Stimulated activated CD4-positive, alpha-beta T cell treated with anti-CD3 and anti-CD28 coated beads, Interleukin-1b, Interleukin-23, amount 100 ng/mL, for 24 hours (primary cell): Measurements from ENCODE around the gene OR1F1.
"Not testable (repeated sequence)": the region's sequence is repeated elsewhere in the genome, so short reads cannot be mapped to it uniquely, and the experiment has no call there.

Experiments used
- DNase-seq, 4 experiments: peaks; one replicate each; pipeline ENCODE4 v3.0.0-alpha.2; 2020; ENCODE audit warnings: low read depth in 4 of 4, low spot score in 1 of 4

The OR1F1 gene

GRCh38 chr16:3187798-3188674, at the start of gene OR1F1:
OR1F1 (plus strand) TSS chr16:3188204.
- DNase-seq, result peak in 2 of 4 experiments; percentile 70

GRCh38 chr16:3138342-3138741, 49.7 kb upstream of the OR1F1 start:
- DNase-seq, result no peak

DNA sequence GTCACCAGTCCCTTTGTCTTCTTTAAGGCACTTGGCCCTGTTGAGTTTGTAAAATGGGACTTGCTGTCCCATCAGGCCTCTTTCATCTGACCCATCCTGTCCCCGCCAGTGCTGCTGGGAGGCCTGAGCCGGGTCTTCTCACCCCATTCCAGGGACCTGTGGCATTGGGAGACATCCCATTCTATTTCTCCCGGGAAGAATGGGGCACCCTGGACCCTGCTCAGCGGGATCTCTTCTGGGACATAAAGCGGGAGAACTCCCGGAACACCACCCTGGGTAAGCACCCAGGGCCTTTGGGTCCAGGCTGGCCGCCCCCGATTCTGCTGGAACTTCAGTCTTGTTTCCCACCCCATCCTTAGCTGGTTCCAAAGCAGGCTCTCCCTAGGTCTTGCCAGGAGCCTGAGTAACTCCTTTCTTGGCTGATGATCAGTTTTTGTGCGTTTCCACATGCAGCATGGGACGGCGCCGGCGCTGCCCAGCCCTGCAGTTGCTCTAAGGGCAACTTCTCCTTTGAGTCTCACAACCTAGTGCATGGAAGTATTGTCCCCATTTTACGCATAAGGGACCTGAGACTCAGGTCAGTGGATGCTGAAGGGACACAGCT, 49.1 kb upstream of the OR1F1 start:
- DNase-seq, result no peak

GRCh38 chr16:3139561-3139960, 48.4 kb upstream of the OR1F1 start:
- DNase-seq, result not testable (repeated sequence)

DNA sequence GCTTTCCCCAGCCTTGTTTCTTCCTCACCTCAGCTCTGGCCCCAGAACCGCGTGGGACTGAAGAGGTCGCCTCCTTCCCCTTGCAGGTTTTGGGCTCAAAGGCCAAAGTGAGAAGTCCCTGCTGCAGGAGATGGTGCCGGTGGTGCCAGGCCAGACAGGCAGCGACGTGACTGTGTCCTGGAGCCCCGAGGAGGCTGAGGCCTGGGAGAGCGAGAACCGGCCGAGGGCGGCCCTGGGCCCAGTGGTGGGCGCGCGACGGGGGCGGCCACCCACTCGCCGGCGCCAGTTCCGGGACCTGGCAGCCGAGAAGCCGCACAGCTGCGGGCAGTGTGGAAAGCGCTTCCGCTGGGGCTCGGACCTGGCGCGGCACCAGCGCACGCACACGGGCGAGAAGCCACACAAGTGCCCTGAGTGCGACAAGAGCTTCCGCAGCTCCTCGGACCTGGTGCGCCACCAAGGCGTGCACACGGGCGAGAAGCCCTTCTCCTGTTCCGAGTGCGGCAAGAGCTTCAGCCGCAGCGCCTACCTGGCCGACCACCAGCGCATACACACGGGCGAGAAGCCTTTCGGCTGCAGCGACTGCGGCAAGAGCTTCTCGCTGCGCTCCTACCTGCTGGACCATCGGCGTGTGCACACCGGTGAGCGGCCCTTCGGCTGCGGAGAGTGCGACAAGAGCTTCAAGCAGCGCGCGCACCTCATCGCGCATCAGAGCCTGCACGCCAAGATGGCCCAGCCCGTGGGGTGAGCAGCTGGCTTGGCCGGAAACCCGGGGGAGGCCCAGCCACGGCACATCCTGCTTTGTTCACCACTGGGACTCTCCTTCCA, 47.2 kb upstream of the OR1F1 start:
- DNase-seq, result no peak

- no peak for DNase-seq
Observed at GRCh38 chr16:3141781-3142311, 46.2 kb upstream of the OR1F1 start.

DNA sequence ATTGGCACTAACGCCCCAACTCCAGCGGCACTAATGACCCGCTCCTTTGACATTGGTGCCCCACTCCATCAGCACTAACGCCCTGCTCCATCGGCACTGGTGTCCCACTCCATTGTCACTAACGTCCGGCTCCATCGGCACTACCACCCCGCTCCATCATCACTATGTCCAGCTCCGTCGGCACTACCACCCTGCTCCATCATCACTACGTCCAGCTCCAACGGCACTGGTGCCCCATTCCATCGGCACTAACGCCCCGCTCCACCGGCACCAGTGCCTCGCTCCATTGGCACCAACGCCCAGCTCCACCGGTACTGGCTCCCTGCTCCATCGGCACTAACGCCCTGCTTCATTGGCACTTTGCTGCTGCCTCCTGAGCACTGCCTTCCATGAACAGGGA, 45.7 kb upstream of the OR1F1 start:
- no peak for DNase-seq

DNA sequence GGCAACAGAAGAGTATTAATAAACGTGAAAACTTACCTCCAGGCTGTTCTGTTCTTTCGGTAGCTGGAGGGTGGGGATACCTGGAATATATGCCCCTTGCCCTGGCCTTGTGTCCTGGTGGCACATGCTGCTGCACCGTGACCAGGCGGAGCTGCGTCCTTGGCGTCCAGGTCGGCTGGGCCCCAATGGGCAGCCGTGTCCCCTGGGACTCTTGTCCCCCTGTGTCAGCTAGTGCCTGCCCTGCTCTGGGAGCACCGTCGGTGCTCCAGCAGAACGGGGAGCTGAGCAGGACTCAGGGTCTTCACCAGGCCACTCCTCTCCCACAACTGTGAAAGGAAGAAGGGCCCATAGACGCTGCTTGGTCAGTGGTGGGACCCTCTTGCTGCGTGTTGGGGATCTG, 45.2 kb upstream of the OR1F1 start:
- DNase-seq, result no peak

GRCh38 chr16:3143189-3143588, 44.8 kb upstream of the OR1F1 start:
- DNase-seq, result no peak

DNA sequence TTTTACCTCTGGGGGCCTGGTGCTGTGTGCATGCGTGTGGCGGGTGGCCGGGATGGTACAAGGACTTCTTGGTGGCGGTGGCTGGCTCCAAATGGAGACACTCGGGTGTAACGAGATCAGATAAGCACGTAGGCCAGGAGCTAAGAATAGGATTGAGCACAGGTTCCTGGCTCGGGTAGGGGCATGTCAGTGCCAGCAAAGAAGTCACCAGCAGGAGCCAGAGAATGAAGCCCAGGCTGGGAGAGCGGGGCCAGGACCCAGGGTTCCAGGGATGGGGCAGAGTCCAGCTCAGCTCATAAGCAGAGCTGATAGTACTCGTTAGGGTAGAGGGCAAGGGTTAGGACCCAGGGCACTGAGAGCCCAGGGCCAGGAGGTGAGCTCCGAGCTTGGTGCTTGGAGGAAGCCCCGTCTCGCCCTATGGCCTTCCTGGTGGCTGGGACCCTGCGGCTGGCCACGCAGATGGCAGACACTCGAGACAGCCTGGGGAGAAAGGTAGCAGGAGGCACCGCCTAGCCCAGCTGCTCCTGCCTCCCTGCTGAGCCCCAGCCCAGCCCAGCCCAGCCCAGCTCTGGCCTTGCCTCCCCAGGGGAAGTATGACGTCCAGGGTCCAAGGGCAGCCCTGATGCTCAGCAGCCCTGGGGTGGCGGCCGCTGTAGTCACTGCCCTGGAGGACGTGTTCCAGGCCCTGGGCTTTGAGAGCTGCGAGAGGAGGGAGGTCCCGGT, 44.2 kb upstream of the OR1F1 start:
- DNase-seq, result no peak

DNA sequence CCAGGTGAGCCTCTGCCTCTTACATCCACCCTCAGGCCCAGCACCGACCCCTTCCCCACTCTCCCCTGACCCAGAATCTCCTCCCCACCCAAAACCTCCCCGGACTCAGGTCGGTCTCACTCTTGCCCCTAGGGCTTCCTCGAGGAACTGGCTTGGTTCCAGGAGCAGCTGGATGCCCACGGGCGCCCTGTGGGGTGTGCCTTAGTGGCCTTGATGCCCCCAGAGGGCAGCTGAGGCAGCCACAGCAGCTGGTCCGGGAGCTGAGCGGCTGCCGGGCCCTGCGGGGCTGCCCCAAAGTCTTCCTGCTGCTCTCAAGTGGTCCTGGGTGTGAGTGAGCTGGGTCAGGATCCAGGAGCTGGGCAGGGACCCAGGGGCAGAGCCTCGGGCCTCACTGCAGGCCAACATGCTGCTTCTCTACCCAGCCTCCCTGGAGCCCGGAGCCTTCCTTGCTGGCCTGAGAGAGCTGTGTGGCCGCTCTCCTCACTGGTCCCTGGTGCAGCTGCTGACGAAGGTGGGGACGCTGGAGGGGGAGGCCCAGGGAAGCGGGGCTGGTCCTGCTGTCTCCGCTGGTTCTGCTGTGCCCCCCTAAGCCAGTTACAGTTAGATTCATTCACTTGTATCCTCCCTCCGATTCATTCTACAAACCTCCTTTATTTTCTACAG, 43.6 kb upstream of the OR1F1 start:
- DNase-seq, result no peak

- DNase-seq, result no peak
Observed at GRCh38 chr16:3145151-3145550, 42.9 kb upstream of the OR1F1 start.

GRCh38 chr16:3145660-3146059, 42.3 kb upstream of the OR1F1 start:
- DNase-seq, result no peak

DNA sequence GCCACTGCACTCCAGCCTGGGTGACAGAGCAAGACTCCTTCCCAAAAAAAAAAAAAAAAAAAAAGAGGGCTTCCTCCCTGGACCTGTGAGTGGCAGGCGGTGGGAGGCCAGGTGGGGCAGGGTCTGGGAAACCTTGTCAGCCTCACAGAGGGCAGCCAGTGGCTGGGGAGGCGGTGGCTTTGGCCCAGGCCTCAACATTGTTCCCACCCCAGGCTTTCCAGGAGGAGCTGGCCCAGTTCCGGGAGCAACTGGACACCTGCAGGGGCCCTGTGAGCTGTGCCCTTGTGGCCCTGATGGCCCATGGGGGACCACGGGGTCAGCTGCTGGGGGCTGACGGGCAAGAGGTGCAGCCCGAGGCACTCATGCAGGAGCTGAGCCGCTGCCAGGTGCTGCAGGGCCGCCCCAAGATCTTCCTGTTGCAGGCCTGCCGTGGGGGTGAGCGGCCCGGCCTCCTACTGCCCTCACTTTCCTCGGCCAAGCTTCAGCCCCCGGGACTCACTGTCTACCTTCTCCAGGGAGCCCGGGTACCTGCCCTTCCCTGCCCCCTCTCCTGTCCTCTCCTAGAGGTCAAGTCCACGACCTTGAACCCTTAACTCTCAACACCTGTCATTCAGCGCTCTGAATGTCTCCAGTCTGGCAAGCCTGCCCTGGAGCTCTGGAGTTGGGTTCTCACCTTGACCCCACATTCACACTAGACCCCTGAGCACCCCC, 40.8 kb upstream of the OR1F1 start:
- DNase-seq, result no peak

- no peak for DNase-seq
Observed at GRCh38 chr16:3147757-3148104, 40.3 kb upstream of the OR1F1 start.

- DNase-seq, result no peak
Observed at GRCh38 chr16:3148256-3149192, 39.5 kb upstream of the OR1F1 start.

GRCh38 chr16:3149193-3149530, 38.8 kb upstream of the OR1F1 start:
- DNase-seq, result no peak

GRCh38 chr16:3149630-3150345, 38.2 kb upstream of the OR1F1 start:
- peak in 1 of 4 experiments; percentile 53 for DNase-seq
